ENCODE measurements around the gene SBK2.

GRCh38 chr19:55481794-55482155 is 55.2 kb downstream of the SBK2 start:
- TF ChIP-seq, protein P1, sequence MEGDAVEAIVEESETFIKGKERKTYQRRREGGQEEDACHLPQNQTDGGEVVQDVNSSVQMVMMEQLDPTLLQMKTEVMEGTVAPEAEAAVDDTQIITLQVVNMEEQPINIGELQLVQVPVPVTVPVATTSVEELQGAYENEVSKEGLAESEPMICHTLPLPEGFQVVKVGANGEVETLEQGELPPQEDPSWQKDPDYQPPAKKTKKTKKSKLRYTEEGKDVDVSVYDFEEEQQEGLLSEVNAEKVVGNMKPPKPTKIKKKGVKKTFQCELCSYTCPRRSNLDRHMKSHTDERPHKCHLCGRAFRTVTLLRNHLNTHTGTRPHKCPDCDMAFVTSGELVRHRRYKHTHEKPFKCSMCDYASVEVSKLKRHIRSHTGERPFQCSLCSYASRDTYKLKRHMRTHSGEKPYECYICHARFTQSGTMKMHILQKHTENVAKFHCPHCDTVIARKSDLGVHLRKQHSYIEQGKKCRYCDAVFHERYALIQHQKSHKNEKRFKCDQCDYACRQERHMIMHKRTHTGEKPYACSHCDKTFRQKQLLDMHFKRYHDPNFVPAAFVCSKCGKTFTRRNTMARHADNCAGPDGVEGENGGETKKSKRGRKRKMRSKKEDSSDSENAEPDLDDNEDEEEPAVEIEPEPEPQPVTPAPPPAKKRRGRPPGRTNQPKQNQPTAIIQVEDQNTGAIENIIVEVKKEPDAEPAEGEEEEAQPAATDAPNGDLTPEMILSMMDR (IDR thresholded peaks at IDR 0.05), result no peak
- TF ChIP-seq EP300 (IDR thresholded peaks at IDR 0.05) (no peak), POLR2A (IDR thresholded peaks at IDR 0.05; ENCODE audit: low read depth) (no peak)
